GM21576 (cell line): ENCODE measurements around the gene TBC1D24.

ENCODE experiments used
- ATAC-seq: cut with Tn5 transposase; IDR thresholded peaks from one replicate; pipeline ENCODE4 v1.9.1; 2021; ENCODE audit warnings: mild to moderate bottlenecking, moderate library complexity; ENCODE audit not compliant: unreplicated experiment

TBC1D24 gene

GRCh38 chr16:2449118-2449517 is 25.8 kb upstream of the TBC1D24 start:
- ATAC-seq, result no peak

GRCh38 chr16:2450535-2450934 is 24.4 kb upstream of the TBC1D24 start:
- no peak for ATAC-seq

- ATAC-seq, result no peak
These were observed 23.9 kb upstream of the TBC1D24 start for GRCh38 chr16:2450975-2451381.

GRCh38 chr16:2451851-2452320 is 23.0 kb upstream of the TBC1D24 start:
- no peak for ATAC-seq

- ATAC-seq, result no peak
These were observed 22.3 kb upstream of the TBC1D24 start for GRCh38 chr16:2452650-2453049.

- ATAC-seq, result no peak
These were observed 19.7 kb upstream of the TBC1D24 start for GRCh38 chr16:2455081-2455845.

GRCh38 chr16:2456551-2457153 is 18.3 kb upstream of the TBC1D24 start:
- no peak for ATAC-seq

- no peak for ATAC-seq
These were observed 17.7 kb upstream of the TBC1D24 start for GRCh38 chr16:2457267-2457666.

GRCh38 chr16:2457946-2458345 is 17.0 kb upstream of the TBC1D24 start:
- ATAC-seq, result no peak

GRCh38 chr16:2458887-2459646 is 15.9 kb upstream of the TBC1D24 start:
- no peak for ATAC-seq

GRCh38 chr16:2459647-2460390 is 15.1 kb upstream of the TBC1D24 start, which contains the start of gene TEDC2:
Gene TEDC2, plus strand, starts transcription at chr16:2460109. Its CDS starts 36 bp downstream, at chr16:2460145.
- ATAC-seq, result peak; percentile 83

GRCh38 chr16:2460391-2460713 is 14.6 kb upstream of the TBC1D24 start:
- ATAC-seq, result no peak

- ATAC-seq, result no peak
These were observed 14.0 kb upstream of the TBC1D24 start for GRCh38 chr16:2460916-2461315.

GRCh38 chr16:2462031-2462866 is 12.7 kb upstream of the TBC1D24 start:
- ATAC-seq, result no peak

GRCh38 chr16:2464333-2464732 is 10.6 kb upstream of the TBC1D24 start:
- ATAC-seq, result no peak

- no peak for ATAC-seq
These were observed 9.1 kb upstream of the TBC1D24 start for GRCh38 chr16:2465653-2466415.

GRCh38 chr16:2466667-2467527 is 8.0 kb upstream of the TBC1D24 start:
- no peak for ATAC-seq

- no peak for ATAC-seq
These were observed 7.2 kb upstream of the TBC1D24 start for GRCh38 chr16:2467528-2468232.
